Panc1 (cell line): ENCODE data around the gene LPIN1. TPM values are rescaled to one million over a fixed set of nuclear protein-coding genes. Genes with fewer than 3 reads are reported as not detected.
"Not testable (repeated sequence)": the region's sequence is repeated elsewhere in the genome, so short reads cannot be mapped to it uniquely, and the experiment has no call there.

Experiments used
- ATAC-seq: fragments of 200-7000 bp; cut with Tn5 transposase; 2 replicates; pipeline ENCODE4 v1.9.1; 2020; ENCODE audit warnings: mild to moderate bottlenecking, moderate library complexity
- BruUV-seq: library from RNA; stranded (reverse); fragments of 400-500 nt; replicated peaks from 2 replicates; lab custom pipeline; 2021; lab: Mats Ljungman, UMichigan
- CTCF ChIA-PET: fragments of 300-600 bp; sonication (Branson Sonifier 250); formaldehyde crosslinking; loops from one replicate; lab custom pipeline; 2022; ENCODE audit warnings: antibody characterized with exemption; lab: Charles Lee
- POLR2A ChIA-PET: fragments of 300-600 bp; sonication (Branson Sonifier 250); formaldehyde crosslinking; loops from one replicate; lab custom pipeline; 2022; ENCODE audit warnings: antibody characterized with exemption; lab: Charles Lee
- DNase-seq: peaks from one replicate; pipeline ENCODE4 v3.0.0-alpha.2; 2010; ENCODE audit warnings: low read depth, low spot score
- H3K27ac ChIP-seq: 2 replicates; pipeline ENCODE4 v1.5.1; 2011; ENCODE audit warnings: mild to moderate bottlenecking, low read length, inconsistent platforms
- H3K27me3 ChIP-seq: fragments of 200-500 bp; sonication (Bioruptor generic); 2 replicates; pipeline ENCODE4 v1.6.0; 2014; ENCODE audit warnings: low read length, inconsistent platforms; ENCODE audit not compliant: control insufficient read depth, insufficient read depth
- H3K36me3 ChIP-seq: fragments of 200-500 bp; sonication (Bioruptor generic); 2 replicates; pipeline ENCODE4 v1.5.1; 2014; ENCODE audit warnings: inconsistent platforms, mild to moderate bottlenecking, low read length, moderate library complexity; ENCODE audit not compliant: control insufficient read depth, insufficient read depth
- H3K4me1 ChIP-seq: 2 replicates; pipeline ENCODE4 v1.5.1; 2011; ENCODE audit warnings: inconsistent platforms, mild to moderate bottlenecking, low read length, moderate library complexity; ENCODE audit not compliant: control insufficient read depth, insufficient read depth
- H3K4me3 ChIP-seq, 2 experiments: 2 replicates each; pipeline ENCODE4 v1.5.1; 2011 to 2012; ENCODE audit warnings: low read depth in 2 of 2, low read length in 2 of 2, mild to moderate bottlenecking in 2 of 2, inconsistent platforms in 1 of 2, moderate library complexity in 1 of 2
- H3K9me3 ChIP-seq: fragments of 200-500 bp; sonication (Bioruptor generic); 2 replicates; pipeline ENCODE4 v1.5.1; 2014; ENCODE audit warnings: low read depth, mild to moderate bottlenecking, inconsistent platforms, low read length, moderate library complexity; ENCODE audit not compliant: control insufficient read depth, insufficient read depth
- POLR2AphosphoS5 ChIP-seq: IDR thresholded peaks from 2 replicates; pipeline ENCODE4 v1.6.1; 2012; ENCODE audit warnings: mild to moderate bottlenecking, low read depth, low read length, moderate library complexity
- SIN3A ChIP-seq: IDR thresholded peaks from 2 replicates; pipeline ENCODE4 v1.6.1; 2012; ENCODE audit warnings: low read depth, mild to moderate bottlenecking, low read length, moderate library complexity, borderline replicate concordance; ENCODE audit not compliant: insufficient read depth
- TCF7L2 ChIP-seq: IDR thresholded peaks from 2 replicates; pipeline ENCODE4 v1.6.1; 2011; ENCODE audit warnings: mild to moderate bottlenecking, low read depth, low read length, inconsistent platforms
- in situ Hi-C: cut with HindIII; loops from 2 replicates; pipeline ENCODE4 v1.10.0; 2016; ENCODE audit warnings: low sequenced_read_pairs, low pct_unique_long_range_greater_than_20kb
- intact Hi-C: fragments of 100-400 bp; cut with micrococcal nuclease; formaldehyde crosslinking; loops from one replicate; pipeline ENCODE4 v1.10.0; 2022; ENCODE audit not compliant: unreplicated experiment
- total RNA-seq: library from RNA; stranded (reverse); gene quantifications from one replicate; pipeline ENCODE4 v1.2.1, GENCODE V29; 2021; ENCODE audit not compliant: unreplicated experiment
- TF ChIP-seq, protein P1 (sequence below), 2 experiments: IDR thresholded peaks; 2 replicates each; pipeline ENCODE4 v1.6.1; 2011 to 2012; ENCODE audit warnings: low read depth in 2 of 2, control low read depth in 1 of 2, low read length in 1 of 2, mild to moderate bottlenecking in 1 of 2, moderate library complexity in 1 of 2; ENCODE audit not compliant: insufficient read depth in 1 of 2
- TF ChIP-seq, protein P2 (sequence below): fragments of 450-650 bp; IDR thresholded peaks from 2 replicates; pipeline ENCODE4 v1.5.1; 2017; ENCODE audit warnings: mild to moderate bottlenecking

LPIN1 gene
- total RNA-seq, 1 experiment from 2014 or later = 51.8 TPM

DNA sequence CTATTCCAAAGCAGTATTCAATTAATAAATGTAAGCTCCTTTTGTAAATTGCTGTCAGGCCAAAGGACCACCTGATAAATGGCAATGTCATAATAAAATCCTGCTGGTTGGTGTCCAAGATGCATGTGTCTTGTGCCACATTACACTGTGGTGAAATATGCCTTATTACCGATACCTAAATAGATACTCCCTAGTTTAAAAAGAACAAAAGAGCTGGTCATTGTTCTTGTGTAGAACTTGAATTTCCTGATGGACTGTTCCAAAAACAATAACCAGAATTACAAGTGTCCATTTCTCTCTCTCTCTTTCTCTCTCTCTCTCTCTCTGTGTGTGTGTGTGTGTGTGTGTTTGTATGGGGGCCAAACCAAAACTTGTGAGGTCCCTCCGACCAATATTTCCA, 13.8 kb upstream of the LPIN1 start:
- POLR2A ChIA-PET = no interaction called here
- TF ChIP-seq, protein P1, sequence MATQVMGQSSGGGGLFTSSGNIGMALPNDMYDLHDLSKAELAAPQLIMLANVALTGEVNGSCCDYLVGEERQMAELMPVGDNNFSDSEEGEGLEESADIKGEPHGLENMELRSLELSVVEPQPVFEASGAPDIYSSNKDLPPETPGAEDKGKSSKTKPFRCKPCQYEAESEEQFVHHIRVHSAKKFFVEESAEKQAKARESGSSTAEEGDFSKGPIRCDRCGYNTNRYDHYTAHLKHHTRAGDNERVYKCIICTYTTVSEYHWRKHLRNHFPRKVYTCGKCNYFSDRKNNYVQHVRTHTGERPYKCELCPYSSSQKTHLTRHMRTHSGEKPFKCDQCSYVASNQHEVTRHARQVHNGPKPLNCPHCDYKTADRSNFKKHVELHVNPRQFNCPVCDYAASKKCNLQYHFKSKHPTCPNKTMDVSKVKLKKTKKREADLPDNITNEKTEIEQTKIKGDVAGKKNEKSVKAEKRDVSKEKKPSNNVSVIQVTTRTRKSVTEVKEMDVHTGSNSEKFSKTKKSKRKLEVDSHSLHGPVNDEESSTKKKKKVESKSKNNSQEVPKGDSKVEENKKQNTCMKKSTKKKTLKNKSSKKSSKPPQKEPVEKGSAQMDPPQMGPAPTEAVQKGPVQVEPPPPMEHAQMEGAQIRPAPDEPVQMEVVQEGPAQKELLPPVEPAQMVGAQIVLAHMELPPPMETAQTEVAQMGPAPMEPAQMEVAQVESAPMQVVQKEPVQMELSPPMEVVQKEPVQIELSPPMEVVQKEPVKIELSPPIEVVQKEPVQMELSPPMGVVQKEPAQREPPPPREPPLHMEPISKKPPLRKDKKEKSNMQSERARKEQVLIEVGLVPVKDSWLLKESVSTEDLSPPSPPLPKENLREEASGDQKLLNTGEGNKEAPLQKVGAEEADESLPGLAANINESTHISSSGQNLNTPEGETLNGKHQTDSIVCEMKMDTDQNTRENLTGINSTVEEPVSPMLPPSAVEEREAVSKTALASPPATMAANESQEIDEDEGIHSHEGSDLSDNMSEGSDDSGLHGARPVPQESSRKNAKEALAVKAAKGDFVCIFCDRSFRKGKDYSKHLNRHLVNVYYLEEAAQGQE (IDR thresholded peaks at IDR 0.05; ENCODE audit: insufficient read depth in 1 of 2, low read depth in 2 of 2, low read length in 1 of 2) = no peak
- TF ChIP-seq SIN3A = no peak
- TF ChIP-seq, protein P2, sequence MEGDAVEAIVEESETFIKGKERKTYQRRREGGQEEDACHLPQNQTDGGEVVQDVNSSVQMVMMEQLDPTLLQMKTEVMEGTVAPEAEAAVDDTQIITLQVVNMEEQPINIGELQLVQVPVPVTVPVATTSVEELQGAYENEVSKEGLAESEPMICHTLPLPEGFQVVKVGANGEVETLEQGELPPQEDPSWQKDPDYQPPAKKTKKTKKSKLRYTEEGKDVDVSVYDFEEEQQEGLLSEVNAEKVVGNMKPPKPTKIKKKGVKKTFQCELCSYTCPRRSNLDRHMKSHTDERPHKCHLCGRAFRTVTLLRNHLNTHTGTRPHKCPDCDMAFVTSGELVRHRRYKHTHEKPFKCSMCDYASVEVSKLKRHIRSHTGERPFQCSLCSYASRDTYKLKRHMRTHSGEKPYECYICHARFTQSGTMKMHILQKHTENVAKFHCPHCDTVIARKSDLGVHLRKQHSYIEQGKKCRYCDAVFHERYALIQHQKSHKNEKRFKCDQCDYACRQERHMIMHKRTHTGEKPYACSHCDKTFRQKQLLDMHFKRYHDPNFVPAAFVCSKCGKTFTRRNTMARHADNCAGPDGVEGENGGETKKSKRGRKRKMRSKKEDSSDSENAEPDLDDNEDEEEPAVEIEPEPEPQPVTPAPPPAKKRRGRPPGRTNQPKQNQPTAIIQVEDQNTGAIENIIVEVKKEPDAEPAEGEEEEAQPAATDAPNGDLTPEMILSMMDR = no peak
- no peak for TF ChIP-seq POLR2AphosphoS5
- TF ChIP-seq TCF7L2 = no peak

DNA sequence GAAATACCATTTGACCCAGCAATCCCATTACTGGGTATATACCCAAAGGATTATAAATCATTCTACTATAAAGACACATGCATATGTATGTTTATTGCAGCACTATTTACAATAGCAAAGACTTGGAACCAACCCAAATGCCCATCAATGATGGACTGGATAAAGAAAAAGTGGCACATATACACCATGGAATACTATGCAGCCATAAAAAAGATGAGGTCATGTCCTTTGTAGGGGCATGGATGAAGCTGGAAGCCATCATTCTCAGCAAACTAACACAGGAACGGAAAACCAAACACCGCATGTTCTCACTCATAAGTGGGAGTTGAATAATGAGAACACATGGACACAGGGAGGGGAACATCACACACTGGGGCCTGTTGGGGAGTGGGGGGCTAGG, 8.6 kb upstream of the LPIN1 start:
- intact Hi-C loops, in situ Hi-C loops, DNase-seq, H3K9me3 ChIP-seq, H3K4me3 ChIP-seq, BruUV-seq, POLR2A ChIA-PET, H3K27me3 ChIP-seq, H3K27ac ChIP-seq, H3K36me3 ChIP-seq, ATAC-seq: not testable (repeated sequence)
- peaks cover 17% of the 10 kb centered on the region for H3K4me1 ChIP-seq
- CTCF ChIA-PET = interaction anchor here (1.6 kb wide), 1 partner anchor 42 kb away, joined by 6 read pairs; no protein-coding TSS in a partner anchor

More for the DNA sequence above, 13.8 kb upstream of the LPIN1 start:
- H3K4me3 ChIP-seq = no peak overlapping the region
- intact Hi-C loops = no loop called here
- H3K36me3 ChIP-seq = no peaks in the 10 kb centered on the region
- ATAC-seq (no peak), DNase-seq (no peak)
- no peaks in the 10 kb centered on the region for H3K4me1 ChIP-seq
- no peak overlapping the region for H3K27ac ChIP-seq
- no TSS peak for BruUV-seq
- in situ Hi-C loops = no loop called here
- no peaks in the 10 kb centered on the region for H3K9me3 ChIP-seq
- no peaks in the 10 kb centered on the region for H3K27me3 ChIP-seq
- CTCF ChIA-PET = interaction anchor here (0.6 kb wide), 1 partner anchor 70 kb away, joined by 3 read pairs; no protein-coding TSS in a partner anchor

DNA sequence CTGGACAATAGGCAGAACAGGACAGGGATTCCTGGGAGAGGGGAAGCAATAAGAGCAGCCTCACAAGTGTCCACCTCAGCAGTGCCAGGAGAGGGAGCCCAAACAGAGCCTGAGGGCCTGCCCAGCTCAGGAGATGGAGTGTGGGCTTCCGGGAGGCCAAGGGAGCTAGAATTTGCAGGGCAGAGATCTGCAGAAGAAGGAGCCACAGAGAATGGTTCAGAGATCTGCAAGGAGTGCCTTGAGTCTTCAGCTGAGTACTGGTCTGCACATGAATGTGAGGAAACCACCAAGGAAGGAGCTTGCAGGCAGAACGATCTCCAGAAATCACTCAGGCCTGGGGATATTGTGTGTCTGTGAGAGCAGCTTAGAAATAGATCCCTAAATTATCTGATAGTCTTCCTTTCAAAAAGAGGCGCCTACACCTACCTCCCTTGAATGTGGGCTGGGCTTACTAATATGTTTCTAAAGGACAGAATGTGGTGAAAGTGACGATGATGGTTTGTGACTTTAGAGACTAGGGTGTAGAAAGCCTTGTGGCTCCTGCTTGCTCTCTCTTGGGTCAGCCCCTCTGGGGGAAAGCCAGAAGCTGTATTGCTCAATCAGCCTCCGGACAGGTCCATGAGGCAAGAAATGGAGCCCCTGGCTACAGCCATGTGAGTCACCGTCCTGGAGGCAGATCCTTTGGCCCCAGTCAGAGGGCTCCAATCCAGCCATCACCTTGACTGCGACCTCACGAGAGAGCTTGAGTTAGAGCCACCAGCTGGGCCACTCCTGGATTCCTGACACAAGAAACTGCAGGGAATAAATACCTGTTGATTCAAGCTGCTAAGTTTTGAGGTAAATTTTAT, 7.6 kb upstream of the LPIN1 start:
- peak overlapping the region; percentile 57; the same call in 1 of the 2 replicates for H3K27ac ChIP-seq
- in situ Hi-C loops = no loop called here
- TF ChIP-seq TCF7L2 = no peak
- TF ChIP-seq, protein P2 = peak; percentile 66

More for the DNA sequence above, 7.6 kb upstream of the LPIN1 start:
- BruUV-seq = no TSS peak
- Histone ChIP-seq H3K27me3 (no peaks in the 10 kb centered on the region), H3K9me3 (no peaks in the 10 kb centered on the region), H3K36me3 (no peaks in the 10 kb centered on the region), H3K4me1 (peaks cover 27% of the 10 kb centered on the region), H3K4me3 (no peak overlapping the region)
- DNase-seq = no peak
- CTCF ChIA-PET = interaction anchor here (0.6 to 1.6 kb wide), 4 partner anchors 12 to 51 kb away, joined by 3 to 10 read pairs (median 4); no protein-coding TSS in a partner anchor
- intact Hi-C loops = no loop called here
- ATAC-seq = peak; percentile 88
- POLR2A ChIA-PET = interaction anchor here (0.5 kb wide), 1 partner anchor 464 kb away, joined by 9 read pairs; no protein-coding TSS in a partner anchor
